Neural progenitor cell (in vitro differentiated cells): ENCODE data around the gene ANKRD62. TPM values are rescaled to one million over a fixed set of nuclear protein-coding genes. Genes with fewer than 3 reads are reported as not detected.

Experiments used
- DNase-seq: peaks from one replicate; pipeline ENCODE4 v3.0.0-alpha.2; 2016; ENCODE audit warnings: low spot score
- H2AFZ ChIP-seq: fragments of 200-600 bp; sonication (generic); replicated peaks from 2 replicates; pipeline ENCODE4 v1.6.1; 2016; ENCODE audit warnings: antibody characterized with exemption
- H3F3A ChIP-seq: fragments of 200-600 bp; sonication (generic); 2 replicates; pipeline ENCODE4 v1.6.1; 2016; ENCODE audit warnings: antibody characterized with exemption, low read depth
- H3K27ac ChIP-seq: fragments of 200-600 bp; sonication (generic); 2 replicates; pipeline ENCODE4 v1.5.1; 2016; ENCODE audit warnings: mild to moderate bottlenecking
- H3K27me3 ChIP-seq: fragments of 200-600 bp; sonication (generic); 2 replicates; pipeline ENCODE4 v1.6.1; 2016; ENCODE audit warnings: mild to moderate bottlenecking, moderate library complexity
- H3K36me3 ChIP-seq: fragments of 200-600 bp; sonication (generic); 2 replicates; pipeline ENCODE4 v1.5.1; 2016
- H3K4me1 ChIP-seq: fragments of 200-600 bp; sonication (generic); 2 replicates; pipeline ENCODE4 v1.6.1; 2016; ENCODE audit warnings: mixed run types
- H3K4me2 ChIP-seq: fragments of 200-600 bp; sonication (generic); 2 replicates; pipeline ENCODE4 v1.6.1; 2016
- H3K4me3 ChIP-seq: fragments of 200-600 bp; sonication (generic); 2 replicates; pipeline ENCODE4 v1.5.1; 2016
- H3K79me2 ChIP-seq: fragments of 200-600 bp; sonication (generic); 2 replicates; pipeline ENCODE4 v1.6.1; 2016; ENCODE audit warnings: low read depth
- H3K9ac ChIP-seq: fragments of 200-600 bp; sonication (generic); 2 replicates; pipeline ENCODE4 v1.6.1; 2016
- H3K9me3 ChIP-seq: fragments of 200-600 bp; sonication (generic); 2 replicates; pipeline ENCODE4 v1.5.1; 2016; ENCODE audit warnings: low read depth
- H4K20me1 ChIP-seq: fragments of 200-600 bp; sonication (generic); 2 replicates; pipeline ENCODE4 v1.6.1; 2016; ENCODE audit warnings: low read depth
- H3K27ac Mint-ChIP-seq: 3 replicates; pipeline ENCODE4 v1.8.0; 2021; ENCODE audit warnings: mixed read lengths
- H3K27me3 Mint-ChIP-seq: 2 replicates; pipeline ENCODE4 v1.8.0; 2022; ENCODE audit warnings: low read depth, mild to moderate bottlenecking, inconsistent platforms, moderate library complexity, mixed read lengths; ENCODE audit not compliant: insufficient read depth
- H3K36me3 Mint-ChIP-seq: 3 replicates; pipeline ENCODE4 v1.8.0; 2021; ENCODE audit warnings: mixed read lengths
- H3K4me1 Mint-ChIP-seq: 3 replicates; pipeline ENCODE4 v1.8.0; 2021; ENCODE audit warnings: mixed read lengths
- H3K4me3 Mint-ChIP-seq: 3 replicates; pipeline ENCODE4 v1.8.0; 2021; ENCODE audit warnings: mild to moderate bottlenecking, moderate library complexity, mixed read lengths
- H3K9me3 Mint-ChIP-seq: 3 replicates; pipeline ENCODE4 v1.8.0; 2020; ENCODE audit warnings: mixed read lengths
- CTCF ChIP-seq: fragments of 200-600 bp; sonication (generic); IDR thresholded peaks from 2 replicates; pipeline ENCODE4 v1.5.1; 2017; ENCODE audit warnings: antibody characterized with exemption, mild to moderate bottlenecking
- EZH2 ChIP-seq: fragments of 200-600 bp; sonication (generic); IDR thresholded peaks from 2 replicates; pipeline ENCODE4 v1.6.1; 2017; ENCODE audit warnings: antibody characterized with exemption, mild to moderate bottlenecking, moderate library complexity
- EZH2phosphoT487 ChIP-seq: fragments of 200-600 bp; sonication (generic); IDR thresholded peaks from 2 replicates; pipeline ENCODE4 v1.6.1; 2017; ENCODE audit warnings: antibody characterized with exemption
- total RNA-seq: library from RNA; depleted of rRNA; stranded (reverse); fragments of >200 nt; gene quantifications from 2 replicates; pipeline ENCODE4 v1.2.3, GENCODE V29; 2015; ENCODE audit warnings: low replicate concordance

The ANKRD62 gene
- 0.15 TPM in 1 of 2 replicates, not detected in the other for total RNA-seq

GRCh38 chr18:12093520-12094257, at the start of gene ANKRD62:
Gene ANKRD62, plus strand, starts transcription at chr18:12093843. Its CDS starts 175 bp downstream, at chr18:12094018.
- Histone ChIP-seq H3K4me2 (no peak within 1 kb of the TSS), H3K4me3 (no peak within 1 kb of the TSS), H3F3A (no peaks in the 10 kb centered on the region), H3K27me3 (peaks cover 7% of the 10 kb centered on the region), H3K27ac (no peak within 1 kb of the TSS), H3K4me1 (no peaks in the 10 kb centered on the region), H3K9me3 (no peaks in the 10 kb centered on the region), H3K79me2 (no peaks in the 10 kb centered on the region), H3K36me3 (no peaks in the 10 kb centered on the region), H2AFZ (peak within 1 kb of the TSS; percentile 68), H3K9ac (no peak within 1 kb of the TSS), H4K20me1 (no peaks in the 10 kb centered on the region)
- Mint-ChIP-seq H3K4me1 (no peaks in the 10 kb centered on the region), H3K27ac (no peak within 1 kb of the TSS), H3K4me3 (peak within 1 kb of the TSS; percentile 67), H3K9me3 (peaks cover 6% of the 10 kb centered on the region), H3K36me3 (peaks cover 2% of the 10 kb centered on the region), H3K27me3 (no peaks in the 10 kb centered on the region)
- peak; percentile 23 for TF ChIP-seq CTCF
- TF ChIP-seq EZH2 = no peak
- no peak for TF ChIP-seq EZH2phosphoT487
- DNase-seq = peak; percentile 21

- H4K20me1 ChIP-seq = no peaks in the 10 kb centered on the region
- H3K4me2 ChIP-seq = no peak overlapping the region
- H3K27me3 ChIP-seq = peaks cover 9% of the 10 kb centered on the region
- no peak for TF ChIP-seq EZH2
- no peak for TF ChIP-seq CTCF
- TF ChIP-seq EZH2phosphoT487 = no peak
- no peaks in the 10 kb centered on the region for H3F3A ChIP-seq
- no peaks in the 10 kb centered on the region for H3K36me3 ChIP-seq
- Mint-ChIP-seq H3K36me3 (no peaks in the 10 kb centered on the region), H3K4me1 (no peaks in the 10 kb centered on the region), H3K9me3 (no peaks in the 10 kb centered on the region), H3K4me3 (no peak overlapping the region), H3K27ac (no peak overlapping the region), H3K27me3 (no peaks in the 10 kb centered on the region)
- H3K27ac ChIP-seq = no peak overlapping the region
- no peak overlapping the region for H3K4me3 ChIP-seq
- H3K4me1 ChIP-seq = no peaks in the 10 kb centered on the region
- no peak overlapping the region for H2AFZ ChIP-seq
- no peak overlapping the region for H3K9ac ChIP-seq
- H3K79me2 ChIP-seq = no peaks in the 10 kb centered on the region
- no peak for DNase-seq
- no peaks in the 10 kb centered on the region for H3K9me3 ChIP-seq
Measured at GRCh38 chr18:12044591-12044990, 49.1 kb upstream of the ANKRD62 start.

- Mint-ChIP-seq H3K4me1 (peaks cover 2% of the 10 kb centered on the region), H3K9me3 (no peaks in the 10 kb centered on the region), H3K27me3 (no peaks in the 10 kb centered on the region), H3K36me3 (no peaks in the 10 kb centered on the region), H3K27ac (no peak overlapping the region), H3K4me3 (no peak overlapping the region)
- H3K36me3 ChIP-seq = no peaks in the 10 kb centered on the region
- H3K79me2 ChIP-seq = no peaks in the 10 kb centered on the region
- H3K4me1 ChIP-seq = no peaks in the 10 kb centered on the region
- H3K9ac ChIP-seq = no peak overlapping the region
- no peak overlapping the region for H2AFZ ChIP-seq
- H4K20me1 ChIP-seq = no peaks in the 10 kb centered on the region
- no peaks in the 10 kb centered on the region for H3F3A ChIP-seq
- no peak overlapping the region for H3K4me3 ChIP-seq
- H3K27ac ChIP-seq = no peak overlapping the region
- no peaks in the 10 kb centered on the region for H3K27me3 ChIP-seq
- TF ChIP-seq CTCF (no peak), EZH2phosphoT487 (no peak), EZH2 (no peak)
- H3K9me3 ChIP-seq = no peaks in the 10 kb centered on the region
- DNase-seq = no peak
- no peak overlapping the region for H3K4me2 ChIP-seq
Measured at GRCh38 chr18:12046046-12046750, 47.4 kb upstream of the ANKRD62 start.
